ENCODE results near the gene PDGFB. TPM values are rescaled to one million over a fixed set of nuclear protein-coding genes. Genes with fewer than 3 reads are reported as not detected.
A peak's percentile ranks its signal among the peaks of the same experiment; 100 is the strongest.

Gene PDGFB
- total and polyA plus RNA-seq, 7 donors: 1.4 to 9.6 (median 5.5) TPM

- no peak for DNase-seq
- peaks cover 0 to 10% (median 5%) of the 10 kb centered on the region in 4 donors for H3K9me3 ChIP-seq
- no peak overlapping the region for H3K4me3 ChIP-seq
- no peaks in the 10 kb centered on the region for H3K36me3 ChIP-seq
- no peak overlapping the region for H3K27ac ChIP-seq
- H3K4me1 ChIP-seq: peaks cover 0 to 37% (median 29%) of the 10 kb centered on the region in 4 donors
- TF ChIP-seq CTCF (IDR thresholded peaks at IDR 0.05) (no peak), POLR2AphosphoS5 (IDR thresholded peaks at IDR 0.05) (no peak), EP300 (IDR thresholded peaks at IDR 0.05) (no peak), POLR2A (IDR thresholded peaks at IDR 0.05) (no peak)
- intact Hi-C loops (cut with DNase I): no loop called here
- 77 to 85% methylated on average over 2 of the region's 2 CpGs for WGBS, 2 donors
- no peaks in the 10 kb centered on the region for H3K27me3 ChIP-seq
Observed at GRCh38 chr22:39256979-39257378, 12.2 kb upstream of the PDGFB start.

GRCh38 chr22:39256186-39256552, 11.4 kb upstream of the PDGFB start:
- no peak for TF ChIP-seq EP300 (IDR thresholded peaks at IDR 0.05)
- TF ChIP-seq POLR2AphosphoS5 (IDR thresholded peaks at IDR 0.05): no peak
- no peak for TF ChIP-seq POLR2A (IDR thresholded peaks at IDR 0.05)
- TF ChIP-seq CTCF (IDR thresholded peaks at IDR 0.05): no peak
- no peaks in the 10 kb centered on the region for H3K36me3 ChIP-seq
- peaks cover 0 to 2% (median 0%) of the 10 kb centered on the region in 4 donors for H3K9me3 ChIP-seq
- no peak overlapping the region for H3K4me3 ChIP-seq
- H3K27me3 ChIP-seq: no peaks in the 10 kb centered on the region
- 57 to 82% methylated on average over 11 of the region's 11 CpGs for WGBS, 2 donors
- peaks cover 0 to 37% (median 29%) of the 10 kb centered on the region in 4 donors for H3K4me1 ChIP-seq
- no peak for DNase-seq
- no peak overlapping the region for H3K27ac ChIP-seq
- intact Hi-C loops (cut with DNase I): no loop called here

GRCh38 chr22:39255449-39256185, 10.8 kb upstream of the PDGFB start:
- no peak for DNase-seq
- Histone ChIP-seq H3K36me3 (no peaks in the 10 kb centered on the region), H3K27me3 (no peaks in the 10 kb centered on the region), H3K4me1 (peaks cover 0 to 37% (median 29%) of the 10 kb centered on the region in 4 donors), H3K27ac (peak overlapping the region; percentile 51 to 72 (median 62)), H3K9me3 (no peaks in the 10 kb centered on the region), H3K4me3 (no peak overlapping the region)
- WGBS, 2 donors: 58 to 76% methylated on average over 16 of the region's 16 CpGs
- TF ChIP-seq POLR2AphosphoS5 (IDR thresholded peaks at IDR 0.05) (no peak), POLR2A (IDR thresholded peaks at IDR 0.05) (no peak), CTCF (IDR thresholded peaks at IDR 0.05) (no peak), EP300 (IDR thresholded peaks at IDR 0.05) (no peak)
- intact Hi-C loops (cut with DNase I): no loop called here

DNA sequence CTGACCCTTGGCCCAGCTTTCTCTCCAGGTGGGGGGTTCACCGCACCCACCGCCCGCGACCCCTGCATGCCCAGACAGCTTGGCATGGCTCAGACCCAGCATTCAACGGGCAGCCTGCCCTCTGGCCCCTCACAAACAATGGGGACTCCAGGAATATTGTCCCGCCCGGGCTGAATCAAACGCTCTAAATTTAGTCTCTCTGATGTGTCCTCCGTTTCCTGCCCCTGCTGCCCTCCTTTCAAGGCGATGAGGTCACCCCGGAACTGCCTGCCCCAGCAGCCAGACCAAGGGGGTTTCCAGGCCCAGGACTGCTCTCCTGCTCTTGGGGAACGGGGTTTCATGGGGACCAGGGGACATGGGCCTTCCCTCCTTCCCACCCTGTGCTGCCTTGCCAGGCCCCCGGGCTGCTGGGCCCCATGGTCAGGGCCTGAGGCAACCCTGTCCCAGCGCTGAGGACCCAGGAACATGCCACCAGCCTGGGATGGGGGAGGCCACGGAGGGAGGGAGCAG, 10.1 kb upstream of the PDGFB start:
- DNase-seq: no peak
- 45% methylated on average over 15 of the region's 15 CpGs for WGBS, 2 donors
- peaks cover 0 to 37% (median 29%) of the 10 kb centered on the region in 4 donors for H3K4me1 ChIP-seq
- TF ChIP-seq CTCF (IDR thresholded peaks at IDR 0.05) (no peak), POLR2A (IDR thresholded peaks at IDR 0.05) (no peak), POLR2AphosphoS5 (IDR thresholded peaks at IDR 0.05) (no peak), EP300 (IDR thresholded peaks at IDR 0.05) (no peak)
- intact Hi-C loops (cut with DNase I): no loop called here
- H3K9me3 ChIP-seq: no peaks in the 10 kb centered on the region
- peak overlapping the region; percentile 51 to 72 (median 62) for H3K27ac ChIP-seq
- H3K4me3 ChIP-seq: no peak overlapping the region
- no peaks in the 10 kb centered on the region for H3K27me3 ChIP-seq
- H3K36me3 ChIP-seq: no peaks in the 10 kb centered on the region

Measured in sigmoid colon (tissue), 7 donors.